ENCODE measurements around the gene NXPH1.
A peak's percentile ranks its signal among the peaks of the same experiment; 100 is the strongest.

NXPH1 gene

DNA sequence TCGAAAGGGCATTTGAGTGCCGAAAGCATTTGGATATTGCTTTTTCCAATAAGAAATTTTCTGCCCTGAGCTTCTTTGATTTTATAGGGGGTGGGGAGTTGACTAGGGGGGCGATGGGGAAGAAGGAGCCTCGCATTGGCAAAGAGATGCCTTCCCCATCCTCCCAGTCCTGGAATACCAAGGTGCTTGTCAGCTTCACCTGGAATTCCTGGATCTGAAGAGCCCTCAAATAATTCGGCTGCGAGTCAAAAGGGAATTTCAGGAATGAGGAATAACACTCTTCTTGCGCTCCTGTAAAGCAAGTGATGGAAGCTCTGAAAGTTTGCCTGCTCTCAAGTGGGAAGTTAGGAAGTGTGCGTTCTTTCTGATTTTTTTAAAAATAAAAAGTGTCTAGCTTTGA is 7.3 kb downstream of the NXPH1 start:
- no peak overlapping the region for H3K9ac ChIP-seq (ENCODE audit: low read length)

DNA sequence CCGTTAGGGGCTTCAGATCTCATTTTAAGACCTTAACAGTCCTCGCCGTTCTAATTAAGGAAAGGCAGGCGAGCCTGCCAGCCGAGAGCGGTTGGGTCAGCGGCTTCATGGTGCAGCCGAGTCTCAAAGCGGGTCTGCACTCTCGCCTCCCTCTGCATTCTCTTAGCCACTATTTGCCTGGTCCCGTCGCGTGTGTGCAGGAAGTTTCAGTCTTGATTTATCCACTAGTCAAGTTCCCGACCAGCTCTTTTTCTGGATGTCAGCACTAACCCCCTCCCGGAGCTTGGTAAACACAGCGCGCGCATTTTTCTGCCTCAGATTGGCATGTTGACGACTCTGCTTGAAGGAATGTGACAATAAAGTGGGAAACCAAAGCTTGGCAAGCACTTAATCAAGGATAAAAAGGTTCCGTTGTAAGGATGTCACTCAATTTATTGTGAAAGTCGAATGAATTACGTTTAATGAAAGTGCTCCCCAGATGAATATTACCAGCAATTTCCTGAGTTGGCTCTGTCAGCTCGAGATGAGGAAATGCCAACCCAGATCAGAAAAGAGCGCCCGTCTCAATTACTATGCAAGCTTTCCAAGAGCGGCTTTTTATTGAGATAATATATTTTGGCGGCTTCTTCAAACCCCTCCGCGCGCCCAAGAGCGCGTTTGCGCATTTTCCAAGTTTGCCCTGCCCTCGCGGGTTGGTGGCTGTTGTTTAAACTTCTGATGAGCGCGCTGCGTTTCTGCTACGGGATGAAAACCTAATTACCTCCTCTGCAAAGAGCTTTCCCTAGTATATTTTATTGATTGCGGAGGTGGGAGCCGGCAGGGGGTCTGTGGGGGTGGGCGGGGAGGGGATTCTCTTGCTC is 7.9 kb downstream of the NXPH1 start:
- Histone ChIP-seq H3K4me3 (ENCODE audit: low read length) (no peak overlapping the region), H3K9ac (ENCODE audit: low read length) (no peak overlapping the region), H3K4me1 (ENCODE audit: control insufficient read depth, insufficient read depth, low read length) (no peaks in the 10 kb centered on the region), H3K9me3 (ENCODE audit: control insufficient read depth, low read length) (no peaks in the 10 kb centered on the region), H3K27me3 (replicated peaks; ENCODE audit: control insufficient read depth, insufficient read depth, low read length) (peaks cover 50% of the 10 kb centered on the region), H3K36me3 (ENCODE audit: control insufficient read depth, insufficient read depth, low read length, severe bottlenecking) (no peaks in the 10 kb centered on the region)
- DNase-seq (ENCODE audit: low read depth), result no peak

More for the DNA sequence above, 7.3 kb downstream of the NXPH1 start:
- Histone ChIP-seq H3K36me3 (ENCODE audit: control insufficient read depth, insufficient read depth, low read length, severe bottlenecking) (no peaks in the 10 kb centered on the region), H3K9me3 (ENCODE audit: control insufficient read depth, low read length) (no peaks in the 10 kb centered on the region), H3K4me3 (ENCODE audit: low read length) (no peak overlapping the region), H3K4me1 (ENCODE audit: control insufficient read depth, insufficient read depth, low read length) (no peaks in the 10 kb centered on the region), H3K27me3 (replicated peaks; ENCODE audit: control insufficient read depth, insufficient read depth, low read length) (peaks cover 57% of the 10 kb centered on the region)
- no peak for DNase-seq (ENCODE audit: low read depth)

DNA sequence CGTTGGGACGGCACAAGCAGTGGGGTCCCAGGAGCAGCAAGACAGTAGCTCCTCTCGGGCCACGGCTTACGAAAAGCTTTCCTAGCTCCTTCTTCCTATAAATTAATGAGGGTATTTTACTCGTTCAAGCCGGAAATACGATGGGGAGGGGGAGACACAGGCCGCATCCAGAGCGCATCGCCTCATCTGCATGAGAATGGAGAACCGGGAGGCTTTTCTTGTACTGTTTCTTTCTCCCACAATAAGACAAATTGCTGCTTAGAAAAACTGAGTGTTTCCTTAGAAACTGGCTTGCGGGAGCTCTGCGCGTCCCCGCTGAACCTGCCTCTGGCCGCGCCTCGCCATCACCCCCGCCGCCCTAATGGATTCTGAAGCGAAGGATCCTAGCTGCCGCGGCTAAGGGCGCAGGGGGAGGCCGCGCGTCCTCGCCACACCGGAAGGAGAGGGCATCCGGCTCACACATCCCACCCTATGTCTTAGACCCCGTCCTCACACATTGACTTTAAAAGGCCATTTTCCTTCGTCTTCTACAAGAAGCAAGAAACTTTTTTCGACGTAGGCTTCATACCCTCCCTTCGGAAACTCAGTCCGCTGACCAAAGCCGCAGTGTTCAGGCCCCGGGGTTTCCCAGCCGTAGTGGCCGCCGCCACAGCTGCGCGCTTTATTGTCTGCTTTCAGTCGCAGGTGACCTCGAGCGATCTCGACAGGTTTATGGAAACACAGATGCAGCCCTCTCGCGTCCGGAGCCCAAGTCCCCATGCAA is 8.8 kb downstream of the NXPH1 start:
- DNase-seq (ENCODE audit: low read depth), result no peak
- Histone ChIP-seq H3K4me3 (ENCODE audit: low read length) (no peak overlapping the region), H3K27me3 (replicated peaks; ENCODE audit: control insufficient read depth, insufficient read depth, low read length) (peaks cover 42% of the 10 kb centered on the region), H3K9ac (ENCODE audit: low read length) (no peak overlapping the region), H3K9me3 (ENCODE audit: control insufficient read depth, low read length) (no peaks in the 10 kb centered on the region), H3K4me1 (ENCODE audit: control insufficient read depth, insufficient read depth, low read length) (no peaks in the 10 kb centered on the region), H3K36me3 (ENCODE audit: control insufficient read depth, insufficient read depth, low read length, severe bottlenecking) (no peaks in the 10 kb centered on the region)

DNA sequence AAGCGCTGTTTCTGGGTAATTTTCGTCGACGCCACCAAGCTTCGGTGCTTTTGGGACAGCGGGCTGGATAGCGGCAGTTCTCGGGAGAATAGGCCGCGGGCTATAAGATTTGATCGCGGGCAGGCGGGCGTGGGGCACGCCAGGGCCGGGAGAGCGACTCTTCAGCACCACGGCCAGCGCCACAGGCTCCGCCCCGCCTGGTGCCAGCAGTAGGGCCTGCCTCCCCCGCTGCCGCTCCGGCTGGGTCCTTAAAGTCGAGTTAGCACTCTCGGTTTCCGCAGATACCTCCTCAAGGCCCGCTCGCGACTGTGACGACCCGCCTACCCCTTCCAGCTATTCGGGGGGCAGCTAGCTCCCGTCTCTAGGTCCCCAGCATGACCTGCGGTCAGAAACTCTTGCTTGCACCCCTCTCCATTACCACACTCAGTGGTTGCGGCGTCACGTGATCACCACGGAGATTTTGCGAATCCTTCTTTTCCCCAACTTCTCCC is 9.4 kb downstream of the NXPH1 start:
- no peaks in the 10 kb centered on the region for H3K9me3 ChIP-seq (ENCODE audit: control insufficient read depth, low read length)
- peaks cover 42% of the 10 kb centered on the region for H3K27me3 ChIP-seq (replicated peaks; ENCODE audit: control insufficient read depth, insufficient read depth, low read length)
- peak; percentile 15 for DNase-seq (ENCODE audit: low read depth)

DNA sequence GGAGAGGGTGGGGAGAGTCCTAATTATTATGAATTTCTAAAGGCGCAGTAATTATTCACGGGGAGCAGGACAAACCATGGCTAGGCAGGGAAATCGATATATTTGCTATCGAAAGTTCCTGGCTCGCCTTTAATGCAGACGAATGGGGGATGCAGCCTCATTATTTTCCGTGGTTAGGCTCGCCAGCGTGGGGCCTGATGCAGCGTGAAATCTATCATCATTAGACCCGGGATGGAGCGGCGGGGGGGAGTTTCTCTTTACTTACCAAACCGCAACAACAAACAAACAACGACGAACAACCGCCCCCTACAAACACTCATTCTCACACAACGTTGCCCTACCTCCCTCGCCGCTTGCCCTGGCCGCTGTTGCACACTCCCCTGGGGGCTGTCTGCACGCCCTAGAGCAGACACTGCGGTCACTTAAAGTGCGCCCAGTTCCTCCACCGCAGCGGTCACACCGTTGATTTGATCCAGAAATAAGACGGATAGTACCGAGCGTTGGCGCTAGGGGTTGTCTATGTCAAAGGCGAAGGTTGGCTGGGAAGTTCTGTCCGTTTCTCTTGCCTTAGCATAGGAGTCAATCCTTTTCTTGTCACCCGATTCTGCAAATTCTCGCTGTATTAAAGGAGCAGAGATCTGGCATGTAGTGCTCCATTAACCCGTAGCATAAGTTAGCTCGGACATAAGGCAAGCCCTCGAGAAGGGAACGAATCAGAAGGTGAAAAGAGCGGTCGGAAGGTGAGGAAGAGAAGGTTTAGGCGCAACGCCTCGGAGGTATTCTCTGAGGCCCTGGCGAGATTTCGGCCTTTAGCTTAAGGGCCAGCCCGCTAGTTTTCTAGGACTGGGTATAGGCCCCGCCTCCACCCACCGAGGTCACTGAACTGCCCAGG is 10.4 kb downstream of the NXPH1 start:
- H3K4me3 ChIP-seq (ENCODE audit: low read length), result no peak overlapping the region
- no peak for DNase-seq (ENCODE audit: low read depth)
- H3K36me3 ChIP-seq (ENCODE audit: control insufficient read depth, insufficient read depth, low read length, severe bottlenecking), result no peaks in the 10 kb centered on the region
- H3K4me1 ChIP-seq (ENCODE audit: control insufficient read depth, insufficient read depth, low read length), result no peaks in the 10 kb centered on the region
- H3K27me3 ChIP-seq (replicated peaks; ENCODE audit: control insufficient read depth, insufficient read depth, low read length), result peaks cover 39% of the 10 kb centered on the region
- H3K9me3 ChIP-seq (ENCODE audit: control insufficient read depth, low read length), result no peaks in the 10 kb centered on the region
- no peak overlapping the region for H3K9ac ChIP-seq (ENCODE audit: low read length)

More for the DNA sequence above, 9.4 kb downstream of the NXPH1 start:
- Histone ChIP-seq H3K36me3 (ENCODE audit: control insufficient read depth, insufficient read depth, low read length, severe bottlenecking) (no peaks in the 10 kb centered on the region), H3K4me3 (ENCODE audit: low read length) (no peak overlapping the region), H3K9ac (ENCODE audit: low read length) (no peak overlapping the region), H3K4me1 (ENCODE audit: control insufficient read depth, insufficient read depth, low read length) (no peaks in the 10 kb centered on the region)

DNA sequence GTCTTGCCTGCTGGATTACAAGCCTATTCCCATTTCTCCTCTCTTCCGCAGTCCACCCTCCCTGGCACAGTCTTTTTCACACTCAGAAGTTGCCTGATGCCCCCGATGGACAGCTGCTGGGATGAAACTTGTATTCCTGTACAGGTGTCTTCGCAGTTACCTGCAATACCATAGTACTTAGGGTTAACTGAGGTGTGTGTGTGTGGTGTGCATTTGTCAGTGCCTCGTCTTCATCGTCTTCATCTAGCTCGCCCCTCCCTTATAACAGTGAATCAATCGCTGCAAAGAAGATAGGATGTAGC is 11.0 kb downstream of the NXPH1 start:
- no peak overlapping the region for H3K4me3 ChIP-seq (ENCODE audit: low read length)
- H3K27me3 ChIP-seq (replicated peaks; ENCODE audit: control insufficient read depth, insufficient read depth, low read length), result peaks cover 39% of the 10 kb centered on the region
- H3K9ac ChIP-seq (ENCODE audit: low read length), result no peak overlapping the region
- no peaks in the 10 kb centered on the region for H3K9me3 ChIP-seq (ENCODE audit: control insufficient read depth, low read length)
- H3K36me3 ChIP-seq (ENCODE audit: control insufficient read depth, insufficient read depth, low read length, severe bottlenecking), result no peaks in the 10 kb centered on the region
- H3K4me1 ChIP-seq (ENCODE audit: control insufficient read depth, insufficient read depth, low read length), result no peaks in the 10 kb centered on the region
- no peak for DNase-seq (ENCODE audit: low read depth)

DNA sequence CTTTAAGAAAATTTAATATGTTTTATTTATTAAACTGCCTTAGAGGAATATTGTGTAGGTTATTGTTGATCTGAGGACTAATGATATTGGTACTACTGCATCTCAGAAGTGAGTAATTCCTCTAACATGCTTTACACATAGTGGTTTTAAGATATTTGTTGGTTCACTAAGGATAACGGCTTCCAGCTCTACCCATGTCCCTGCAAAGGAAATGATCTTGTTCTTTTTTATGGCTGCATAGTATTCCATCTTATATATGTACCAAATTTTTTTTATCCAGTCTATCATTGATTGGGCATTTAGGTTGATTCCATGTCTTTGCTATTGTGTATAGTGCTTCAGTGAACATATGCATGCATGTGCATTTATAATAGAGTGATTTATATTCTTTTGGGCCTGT is 20.1 kb downstream of the NXPH1 start:
- H3K4me1 ChIP-seq (ENCODE audit: control insufficient read depth, insufficient read depth, low read length), result no peaks in the 10 kb centered on the region
- H3K36me3 ChIP-seq (ENCODE audit: control insufficient read depth, insufficient read depth, low read length, severe bottlenecking), result no peaks in the 10 kb centered on the region
- DNase-seq (ENCODE audit: low read depth), result no peak
- no peak overlapping the region for H3K9ac ChIP-seq (ENCODE audit: low read length)
- H3K4me3 ChIP-seq (ENCODE audit: low read length), result no peak overlapping the region
- H3K9me3 ChIP-seq (ENCODE audit: control insufficient read depth, low read length), result no peaks in the 10 kb centered on the region
- no peaks in the 10 kb centered on the region for H3K27me3 ChIP-seq (replicated peaks; ENCODE audit: control insufficient read depth, insufficient read depth, low read length)

DNA sequence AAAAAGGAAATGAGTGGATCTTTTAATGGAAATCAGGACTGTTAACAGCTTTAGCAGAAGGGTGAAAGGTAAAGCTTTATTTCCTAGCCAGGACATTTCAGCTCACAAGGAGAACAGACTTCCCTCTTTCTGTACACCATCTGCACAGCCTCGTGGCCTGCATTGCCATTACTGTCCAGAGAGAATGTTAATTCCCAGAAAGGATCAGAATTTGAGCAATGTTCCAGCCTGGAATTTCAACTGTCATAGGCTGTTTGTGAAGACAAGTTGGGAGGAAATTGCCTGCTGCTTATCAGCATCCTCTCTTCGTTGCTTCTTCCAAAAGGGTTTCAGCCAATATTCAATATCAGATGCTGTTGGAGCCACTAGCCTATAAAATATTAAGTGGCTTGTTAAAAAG is 22.0 kb downstream of the NXPH1 start:
- Histone ChIP-seq H3K9me3 (ENCODE audit: control insufficient read depth, low read length) (no peaks in the 10 kb centered on the region), H3K27me3 (replicated peaks; ENCODE audit: control insufficient read depth, insufficient read depth, low read length) (no peaks in the 10 kb centered on the region), H3K4me3 (ENCODE audit: low read length) (no peak overlapping the region), H3K36me3 (ENCODE audit: control insufficient read depth, insufficient read depth, low read length, severe bottlenecking) (no peaks in the 10 kb centered on the region), H3K4me1 (ENCODE audit: control insufficient read depth, insufficient read depth, low read length) (no peaks in the 10 kb centered on the region), H3K9ac (ENCODE audit: low read length) (no peak overlapping the region)
- no peak for DNase-seq (ENCODE audit: low read depth)

DNA sequence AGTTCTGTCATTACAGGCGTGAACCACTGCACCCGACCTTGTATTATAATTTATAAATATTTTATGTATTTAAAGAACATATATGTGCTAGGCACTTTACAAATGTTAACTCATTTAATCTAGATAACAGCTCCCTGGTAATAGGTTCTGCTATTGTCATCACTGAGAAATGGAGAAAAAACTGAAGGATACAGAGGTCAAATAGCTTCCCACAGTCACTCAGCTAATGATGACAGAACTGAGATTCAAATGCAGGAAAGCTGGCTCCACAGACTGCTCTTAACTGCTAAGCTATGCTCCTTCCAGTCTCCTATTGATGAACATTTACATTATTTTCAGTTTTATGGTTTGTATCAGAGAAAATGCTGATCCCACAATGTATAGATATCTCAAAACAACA is 28.9 kb downstream of the NXPH1 start:
- Histone ChIP-seq H3K4me3 (ENCODE audit: low read length) (no peak overlapping the region), H3K27me3 (replicated peaks; ENCODE audit: control insufficient read depth, insufficient read depth, low read length) (no peaks in the 10 kb centered on the region), H3K4me1 (ENCODE audit: control insufficient read depth, insufficient read depth, low read length) (no peaks in the 10 kb centered on the region), H3K9me3 (ENCODE audit: control insufficient read depth, low read length) (no peaks in the 10 kb centered on the region), H3K36me3 (ENCODE audit: control insufficient read depth, insufficient read depth, low read length, severe bottlenecking) (no peaks in the 10 kb centered on the region), H3K9ac (ENCODE audit: low read length) (no peak overlapping the region)
- no peak for DNase-seq (ENCODE audit: low read depth)

DNA sequence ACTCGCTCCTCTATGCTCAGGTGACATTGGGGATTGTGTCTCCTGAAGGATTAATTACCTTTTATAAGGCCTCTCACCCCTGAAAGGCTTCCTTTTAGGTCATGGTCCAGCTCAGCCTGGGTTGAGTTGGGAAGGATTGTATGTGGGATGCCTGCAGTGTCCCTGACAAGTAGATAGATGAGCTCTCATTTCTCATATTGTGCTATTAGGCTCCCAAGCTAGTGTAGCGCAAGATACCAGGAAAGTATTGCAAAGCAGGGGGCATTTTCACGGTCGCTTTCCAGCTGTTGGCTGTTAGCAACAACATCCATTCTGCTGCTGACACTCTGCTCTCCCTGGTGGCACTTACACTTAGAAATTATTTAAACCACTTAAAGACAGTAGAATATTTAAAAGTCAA is 31.9 kb downstream of the NXPH1 start:
- Histone ChIP-seq H3K4me1 (ENCODE audit: control insufficient read depth, insufficient read depth, low read length) (no peaks in the 10 kb centered on the region), H3K9ac (ENCODE audit: low read length) (no peak overlapping the region), H3K27me3 (replicated peaks; ENCODE audit: control insufficient read depth, insufficient read depth, low read length) (no peaks in the 10 kb centered on the region), H3K9me3 (ENCODE audit: control insufficient read depth, low read length) (no peaks in the 10 kb centered on the region), H3K36me3 (ENCODE audit: control insufficient read depth, insufficient read depth, low read length, severe bottlenecking) (no peaks in the 10 kb centered on the region), H3K4me3 (ENCODE audit: low read length) (no peak overlapping the region)
- no peak for DNase-seq (ENCODE audit: low read depth)

DNA sequence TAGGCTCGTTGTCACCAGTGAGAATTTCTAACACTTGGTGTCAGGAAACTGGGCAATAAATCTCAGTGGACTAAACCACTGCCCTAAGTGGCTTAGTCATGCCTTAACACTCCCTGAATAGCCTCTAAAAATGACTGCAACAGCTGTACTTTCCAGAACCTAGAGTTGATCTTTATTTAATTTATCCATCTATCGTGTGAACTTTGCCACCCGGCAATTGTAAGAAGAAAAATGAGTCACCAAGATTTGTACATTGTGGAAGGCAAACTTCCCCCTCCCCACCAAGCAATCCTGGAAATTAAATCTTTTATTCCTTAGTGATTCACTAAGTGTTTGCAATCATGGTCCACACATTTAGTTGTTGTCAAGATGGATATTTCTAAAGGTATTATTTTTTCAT is 47.1 kb downstream of the NXPH1 start:
- H3K36me3 ChIP-seq (ENCODE audit: control insufficient read depth, insufficient read depth, low read length, severe bottlenecking), result no peaks in the 10 kb centered on the region
- H3K4me1 ChIP-seq (ENCODE audit: control insufficient read depth, insufficient read depth, low read length), result no peaks in the 10 kb centered on the region
- DNase-seq (ENCODE audit: low read depth), result no peak
- peaks cover 34% of the 10 kb centered on the region for H3K9me3 ChIP-seq (ENCODE audit: control insufficient read depth, low read length)
- no peak overlapping the region for H3K4me3 ChIP-seq (ENCODE audit: low read length)
- H3K27me3 ChIP-seq (replicated peaks; ENCODE audit: control insufficient read depth, insufficient read depth, low read length), result no peaks in the 10 kb centered on the region
- H3K9ac ChIP-seq (ENCODE audit: low read length), result no peak overlapping the region

All from adipocyte (in vitro differentiated cells).